ENCODE results near the gene TBL1XR1. TPM values are rescaled to one million over a fixed set of nuclear protein-coding genes. Genes with fewer than 3 reads are reported as not detected.

The TBL1XR1 gene
- total RNA-seq, 1 experiment from 2014 or later: 180 TPM

GRCh38 chr3:176987901-176988650 is 209.2 kb downstream of the TBL1XR1 start:
- Histone ChIP-seq H3K27ac (ENCODE audit: low read depth, low read length) (no peak overlapping the region), H3K27me3 (ENCODE audit: insufficient read depth, low read length) (no peaks in the 10 kb centered on the region), H3K9me2 (ENCODE audit: insufficient read depth) (no peaks in the 10 kb centered on the region), H3K9ac (ENCODE audit: low read length) (no peak overlapping the region), H3K4me3 (replicated peaks in 1 of 2; ENCODE audit: low read depth in 1 of 2, low read length in 2 of 2) (no peak overlapping the region), H3K4me1 (ENCODE audit: control insufficient read depth in 1 of 2, insufficient read depth in 2 of 2, low read length in 2 of 2) (no peaks in the 10 kb centered on the region), H3K4me2 (ENCODE audit: low read length) (no peak overlapping the region), H3K79me2 (ENCODE audit: insufficient read depth, low read length) (no peaks in the 10 kb centered on the region), H4K20me1 (ENCODE audit: insufficient read depth) (no peaks in the 10 kb centered on the region), H3K9me3 (ENCODE audit: control insufficient read depth in 1 of 2, insufficient read depth in 1 of 2, low read depth in 1 of 2, low read length in 2 of 2) (no peaks in the 10 kb centered on the region), H2AFZ (ENCODE audit: low read depth, low read length, poor library complexity, severe bottlenecking) (no peak overlapping the region), H3K36me3 (ENCODE audit: control insufficient read depth in 1 of 2, insufficient read depth in 2 of 2, low read length in 2 of 2) (no peaks in the 10 kb centered on the region)
- ChIA-PET RAD21 (ENCODE audit: low non-redundant PET in 1 of 2, low total read pairs in 2 of 2, uncharacterized antibody in 2 of 2, unreplicated experiment in 2 of 2) (no interaction called here), POLR2A (no interaction called here), CTCF (no interaction called here)
- TF ChIP-seq TCF7L2 (IDR thresholded peaks at IDR 0.05; ENCODE audit: borderline replicate concordance, extremely low read depth, insufficient read depth, insufficient read length): no peak
- no peak for TF ChIP-seq FOSL1 (IDR thresholded peaks at IDR 0.05; ENCODE audit: low read depth)
- no peak for TF ChIP-seq CTCF (IDR thresholded peaks at IDR 0.05 in 2 of 3, conservative IDR thresholded peaks at IDR 0.05 in 1 of 3; ENCODE audit: borderline replicate concordance in 1 of 3, insufficient read depth in 1 of 3, low read depth in 2 of 3, low read length in 2 of 3)
- no peak for TF ChIP-seq ELF1 (IDR thresholded peaks at IDR 0.05; ENCODE audit: borderline replicate concordance, low read depth)
- no peak for TF ChIP-seq CEBPB (IDR thresholded peaks at IDR 0.05; ENCODE audit: low read depth)
- TF ChIP-seq EZH2 (IDR thresholded peaks at IDR 0.05): no peak
- TF ChIP-seq POLR2A (IDR thresholded peaks at IDR 0.05; ENCODE audit: borderline replicate concordance, extremely low read depth, insufficient read depth, insufficient read length): no peak
- TF ChIP-seq SRF (IDR thresholded peaks at IDR 0.05; ENCODE audit: low read depth): no peak
- TF ChIP-seq REST (IDR thresholded peaks at IDR 0.05; ENCODE audit: low read depth): no peak
- no peak for TF ChIP-seq SP1 (IDR thresholded peaks at IDR 0.05; ENCODE audit: low read depth)
- intact Hi-C loops (cut with micrococcal nuclease): no loop called here
- DNase-seq (ENCODE audit: low read depth, low spot score): no peak
- ATAC-seq: no peak
- no TSS peak for BruUV-seq (replicated peaks)

Measured in HCT116 (cell line).